Measurements from ENCODE around the gene VPS26B.

- TF ChIP-seq E2F1 (CRISPR knock-in tag; IDR thresholded peaks at IDR 0.05): no peak
- TF ChIP-seq, protein P1, sequence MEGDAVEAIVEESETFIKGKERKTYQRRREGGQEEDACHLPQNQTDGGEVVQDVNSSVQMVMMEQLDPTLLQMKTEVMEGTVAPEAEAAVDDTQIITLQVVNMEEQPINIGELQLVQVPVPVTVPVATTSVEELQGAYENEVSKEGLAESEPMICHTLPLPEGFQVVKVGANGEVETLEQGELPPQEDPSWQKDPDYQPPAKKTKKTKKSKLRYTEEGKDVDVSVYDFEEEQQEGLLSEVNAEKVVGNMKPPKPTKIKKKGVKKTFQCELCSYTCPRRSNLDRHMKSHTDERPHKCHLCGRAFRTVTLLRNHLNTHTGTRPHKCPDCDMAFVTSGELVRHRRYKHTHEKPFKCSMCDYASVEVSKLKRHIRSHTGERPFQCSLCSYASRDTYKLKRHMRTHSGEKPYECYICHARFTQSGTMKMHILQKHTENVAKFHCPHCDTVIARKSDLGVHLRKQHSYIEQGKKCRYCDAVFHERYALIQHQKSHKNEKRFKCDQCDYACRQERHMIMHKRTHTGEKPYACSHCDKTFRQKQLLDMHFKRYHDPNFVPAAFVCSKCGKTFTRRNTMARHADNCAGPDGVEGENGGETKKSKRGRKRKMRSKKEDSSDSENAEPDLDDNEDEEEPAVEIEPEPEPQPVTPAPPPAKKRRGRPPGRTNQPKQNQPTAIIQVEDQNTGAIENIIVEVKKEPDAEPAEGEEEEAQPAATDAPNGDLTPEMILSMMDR (IDR thresholded peaks at IDR 0.05): no peak
These were observed 10.9 kb downstream of the VPS26B start for GRCh38 chr11:134235399-134235798.
